CD4-positive, alpha-beta memory T cell (primary cell): ENCODE measurements around the gene TSC2. TPM values are rescaled to one million over a fixed set of nuclear protein-coding genes. Genes with fewer than 3 reads are reported as not detected.
"Not testable (repeated sequence)": the region's sequence is repeated elsewhere in the genome, so short reads cannot be mapped to it uniquely, and the experiment has no call there.

ENCODE experiments used
- CTCF ChIA-PET: fragments of 350-600 bp; sonication (Branson Sonifier 250); formaldehyde crosslinking; loops from one replicate; lab custom pipeline; 2021; ENCODE audit warnings: inconsistent platforms; ENCODE audit not compliant: partially characterized antibody; lab: Charles Lee
- POLR2A ChIA-PET: fragments of 350-600 bp; sonication (Branson Sonifier 250); formaldehyde crosslinking; loops from one replicate; lab custom pipeline; 2021; ENCODE audit not compliant: partially characterized antibody; lab: Charles Lee
- DNase-seq, 5 donors: peaks; one replicate each; pipeline versions ENCODE4 v3.0.0 to v3.0.0-alpha.2; 2020 to 2022; ENCODE audit warnings: mixed read lengths in 1 of 5
- H3K27ac ChIP-seq: one replicate; pipeline ENCODE4 v1.7.0; 2013; ENCODE audit warnings: low read depth, low read length
- H3K27me3 ChIP-seq: 2 replicates; pipeline ENCODE4 v1.7.0; 2013; ENCODE audit warnings: mild to moderate bottlenecking, low read length, moderate library complexity; ENCODE audit not compliant: insufficient read depth
- H3K36me3 ChIP-seq: 2 replicates; pipeline ENCODE4 v1.7.0; 2013; ENCODE audit warnings: mild to moderate bottlenecking, low read length, moderate library complexity; ENCODE audit not compliant: insufficient read depth
- H3K4me1 ChIP-seq: 2 replicates; pipeline ENCODE4 v1.7.0; 2013; ENCODE audit warnings: mild to moderate bottlenecking, low read length, moderate library complexity; ENCODE audit not compliant: insufficient read depth
- H3K4me3 ChIP-seq, 2 donors: one replicate each; pipeline ENCODE4 v1.7.0; 2013; ENCODE audit warnings: low read length in 2 of 2, mild to moderate bottlenecking in 1 of 2
- H3K9me3 ChIP-seq, 2 donors: one replicate each; pipeline ENCODE4 v1.7.0; 2013; ENCODE audit warnings: low read length in 2 of 2, control low read depth in 1 of 2; ENCODE audit not compliant: control insufficient read depth in 1 of 2
- H3K27ac Mint-ChIP-seq, 7 donors: one replicate each; pipeline ENCODE4 v1.8.0; 2020 to 2021; ENCODE audit warnings: mixed read lengths in 7 of 7, mild to moderate bottlenecking in 6 of 7, inconsistent platforms in 3 of 7, moderate library complexity in 3 of 7
- H3K27me3 Mint-ChIP-seq, 2 donors: one replicate each; pipeline ENCODE4 v1.8.0; 2020 to 2021; ENCODE audit warnings: mixed read lengths in 2 of 2
- H3K36me3 Mint-ChIP-seq, 2 donors: one replicate each; pipeline ENCODE4 v1.8.0; 2020 to 2021; ENCODE audit warnings: mixed read lengths in 2 of 2, inconsistent platforms in 1 of 2, mild to moderate bottlenecking in 1 of 2
- H3K4me1 Mint-ChIP-seq, 4 donors: one replicate each; pipeline ENCODE4 v1.8.0; 2020 to 2021; ENCODE audit warnings: mixed read lengths in 4 of 4, mild to moderate bottlenecking in 1 of 4
- H3K4me3 Mint-ChIP-seq, 8 donors: one replicate each; pipeline ENCODE4 v1.8.0; 2020 to 2021; ENCODE audit warnings: mixed read lengths in 8 of 8, mild to moderate bottlenecking in 7 of 8, moderate library complexity in 6 of 8, inconsistent platforms in 3 of 8
- H3K9me3 Mint-ChIP-seq, 8 donors: one replicate each; pipeline ENCODE4 v1.8.0; 2020 to 2021; ENCODE audit warnings: mixed read lengths in 8 of 8, mild to moderate bottlenecking in 5 of 8, inconsistent platforms in 3 of 8, moderate library complexity in 1 of 8
- intact Hi-C: fragments of 100-400 bp; cut with micrococcal nuclease; formaldehyde crosslinking; loops from one replicate; pipeline ENCODE4 v1.15.1; 2023
- polyA plus RNA-seq, 2 donors: library from polyadenylated mRNA; unstranded; fragments of 300-500 nt; fragmentation: Illumina TruSeq; gene quantifications; one replicate each; pipeline ENCODE4 v1.2.3, GENCODE V29; 2021
- total RNA-seq, 2 experiments: library from RNA; stranded (reverse); gene quantifications; one replicate each; pipeline ENCODE4 v1.2.3, GENCODE V29; 2021

The TSC2 gene
- total and polyA plus RNA-seq, 4 experiments from 2014 or later: 20.7 to 177 (median 104) TPM

DNA sequence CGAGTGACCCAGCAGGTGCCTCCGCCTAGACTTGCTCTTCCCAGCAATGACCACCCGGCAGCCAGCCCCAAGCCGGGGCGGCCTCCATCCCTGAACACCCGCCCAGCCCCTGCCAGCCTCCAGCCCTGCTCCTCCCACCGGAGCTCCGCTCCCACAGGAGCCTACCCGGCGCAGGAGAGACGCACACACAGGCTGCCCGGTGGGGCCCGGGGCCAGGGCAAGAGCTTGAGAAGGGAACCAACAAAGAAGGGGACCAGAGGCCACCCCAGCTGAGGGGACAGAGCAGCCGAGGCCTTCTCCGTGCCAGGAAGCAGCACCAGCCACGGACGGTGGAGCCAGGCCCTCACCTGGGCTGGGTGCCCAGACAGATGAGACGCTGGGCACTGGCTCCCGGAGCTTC is 74.1 kb downstream of the TSC2 start:
- Mint-ChIP-seq H3K9me3 (no peaks in the 10 kb centered on the region), H3K36me3 (no peaks in the 10 kb centered on the region), H3K27ac (no peak overlapping the region), H3K27me3 (no peaks in the 10 kb centered on the region), H3K4me1 (peaks cover 2 to 9% (median 6%) of the 10 kb centered on the region in 4 donors), H3K4me3 (no peak overlapping the region)
- ChIA-PET CTCF (interaction anchor here (0.6 to 3.2 kb wide), 5 partner anchors 19 to 166 kb away, joined by 3 to 28 read pairs (median 3); partner anchors contain the start of genes RAB26 and TRAF7), POLR2A (no interaction called here)
- intact Hi-C loops: no loop called here
- Histone ChIP-seq H3K27me3 (no peaks in the 10 kb centered on the region), H3K27ac (no peak overlapping the region), H3K36me3 (no peaks in the 10 kb centered on the region), H3K4me1 (no peaks in the 10 kb centered on the region), H3K4me3 (no peak overlapping the region), H3K9me3 (no peaks in the 10 kb centered on the region)
- DNase-seq: no peak

- ChIA-PET CTCF (interaction anchor here (1.5 to 3.2 kb wide), 2 partner anchors 18 to 30 kb away, joined by 3 to 28 read pairs; no protein-coding TSS in a partner anchor), POLR2A (no interaction called here)
- peaks cover 6 to 11% (median 8%) of the 10 kb centered on the region in 4 donors for H3K4me1 Mint-ChIP-seq
- Histone ChIP-seq H3K27ac (no peak overlapping the region), H3K4me3 (no peak overlapping the region), H3K9me3 (no peaks in the 10 kb centered on the region), H3K4me1 (no peaks in the 10 kb centered on the region), H3K36me3 (no peaks in the 10 kb centered on the region), H3K27me3 (no peaks in the 10 kb centered on the region)
- intact Hi-C loops: no loop called here
- no peak for DNase-seq
- H3K27me3 Mint-ChIP-seq: no peaks in the 10 kb centered on the region
- H3K9me3 Mint-ChIP-seq: no peaks in the 10 kb centered on the region
- H3K4me3 Mint-ChIP-seq: no peak overlapping the region
- H3K27ac Mint-ChIP-seq: no peak overlapping the region
- H3K36me3 Mint-ChIP-seq: no peaks in the 10 kb centered on the region
Measured at GRCh38 chr16:2122429-2122828, 74.6 kb downstream of the TSC2 start.

GRCh38 chr16:2122934-2123683 is 75.3 kb downstream of the TSC2 start:
- H3K27ac Mint-ChIP-seq, H3K27ac ChIP-seq, H3K27me3 ChIP-seq, H3K9me3 Mint-ChIP-seq, H3K4me1 ChIP-seq, H3K36me3 ChIP-seq, H3K36me3 Mint-ChIP-seq, intact Hi-C loops, H3K27me3 Mint-ChIP-seq, H3K9me3 ChIP-seq, H3K4me3 ChIP-seq, DNase-seq, POLR2A ChIA-PET, H3K4me3 Mint-ChIP-seq: not testable (repeated sequence)
- CTCF ChIA-PET: interaction anchor here (1.5 to 3.2 kb wide), 2 partner anchors 18 to 29 kb away, joined by 3 to 28 read pairs; no protein-coding TSS in a partner anchor
- H3K4me1 Mint-ChIP-seq: peaks cover 6 to 11% (median 8%) of the 10 kb centered on the region in 4 donors

DNA sequence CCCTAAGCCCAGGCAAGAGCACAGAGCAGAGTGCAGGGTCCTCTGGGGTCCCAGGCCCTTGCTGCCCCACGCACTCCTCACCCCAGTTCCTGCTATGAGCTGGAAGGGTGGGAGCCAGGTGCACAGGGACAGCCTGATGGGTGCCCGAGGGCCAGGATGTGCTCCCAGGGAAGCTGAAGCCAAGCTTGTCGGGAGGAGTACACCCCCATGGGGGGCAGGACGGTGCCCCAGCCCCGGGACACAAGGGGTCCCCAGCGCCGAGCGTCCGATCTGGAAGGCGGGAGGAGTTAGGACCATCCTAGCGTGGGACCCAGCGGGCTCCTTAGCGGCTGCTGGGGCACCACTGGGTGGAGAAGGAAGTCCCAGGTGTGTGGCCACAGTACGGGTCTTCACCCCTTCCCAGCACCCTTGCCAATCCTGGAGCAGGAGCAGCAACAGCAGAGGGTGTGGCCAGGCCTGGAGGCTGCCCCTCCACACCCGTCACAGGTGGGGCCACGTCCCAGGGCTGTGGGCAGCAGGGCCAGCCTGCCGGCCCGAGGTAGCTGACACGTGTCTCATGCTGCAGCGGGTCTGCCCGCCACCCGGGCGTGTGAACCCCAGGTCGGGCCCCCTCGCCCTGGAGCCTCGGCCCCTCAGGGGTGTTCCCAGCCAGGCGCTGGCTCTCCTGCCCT is 76.1 kb downstream of the TSC2 start:
- H3K27ac Mint-ChIP-seq, H3K36me3 Mint-ChIP-seq, H3K27me3 Mint-ChIP-seq, DNase-seq, intact Hi-C loops, H3K36me3 ChIP-seq, H3K4me3 ChIP-seq, H3K9me3 ChIP-seq, POLR2A ChIA-PET, H3K27me3 ChIP-seq, H3K4me3 Mint-ChIP-seq, H3K27ac ChIP-seq, H3K4me1 ChIP-seq, H3K9me3 Mint-ChIP-seq: not testable (repeated sequence)
- H3K4me1 Mint-ChIP-seq: peaks cover 8 to 16% (median 13%) of the 10 kb centered on the region in 4 donors
- CTCF ChIA-PET: interaction anchor here (1.5 kb wide), 1 partner anchor 29 kb away, joined by 3 read pairs; no protein-coding TSS in a partner anchor

GRCh38 chr16:2124377-2124693 is 76.5 kb downstream of the TSC2 start:
- H3K36me3 ChIP-seq, H3K27ac ChIP-seq, intact Hi-C loops, POLR2A ChIA-PET, H3K4me3 Mint-ChIP-seq, H3K27me3 ChIP-seq, CTCF ChIA-PET, H3K36me3 Mint-ChIP-seq, H3K27me3 Mint-ChIP-seq, H3K9me3 ChIP-seq, H3K9me3 Mint-ChIP-seq, H3K27ac Mint-ChIP-seq, H3K4me3 ChIP-seq: not testable (repeated sequence)
- DNase-seq: peak in 1 of 5 donors; percentile 26
- H3K4me1 ChIP-seq: peaks cover 11% of the 10 kb centered on the region
- peaks cover 8 to 16% (median 13%) of the 10 kb centered on the region in 4 donors for H3K4me1 Mint-ChIP-seq

DNA sequence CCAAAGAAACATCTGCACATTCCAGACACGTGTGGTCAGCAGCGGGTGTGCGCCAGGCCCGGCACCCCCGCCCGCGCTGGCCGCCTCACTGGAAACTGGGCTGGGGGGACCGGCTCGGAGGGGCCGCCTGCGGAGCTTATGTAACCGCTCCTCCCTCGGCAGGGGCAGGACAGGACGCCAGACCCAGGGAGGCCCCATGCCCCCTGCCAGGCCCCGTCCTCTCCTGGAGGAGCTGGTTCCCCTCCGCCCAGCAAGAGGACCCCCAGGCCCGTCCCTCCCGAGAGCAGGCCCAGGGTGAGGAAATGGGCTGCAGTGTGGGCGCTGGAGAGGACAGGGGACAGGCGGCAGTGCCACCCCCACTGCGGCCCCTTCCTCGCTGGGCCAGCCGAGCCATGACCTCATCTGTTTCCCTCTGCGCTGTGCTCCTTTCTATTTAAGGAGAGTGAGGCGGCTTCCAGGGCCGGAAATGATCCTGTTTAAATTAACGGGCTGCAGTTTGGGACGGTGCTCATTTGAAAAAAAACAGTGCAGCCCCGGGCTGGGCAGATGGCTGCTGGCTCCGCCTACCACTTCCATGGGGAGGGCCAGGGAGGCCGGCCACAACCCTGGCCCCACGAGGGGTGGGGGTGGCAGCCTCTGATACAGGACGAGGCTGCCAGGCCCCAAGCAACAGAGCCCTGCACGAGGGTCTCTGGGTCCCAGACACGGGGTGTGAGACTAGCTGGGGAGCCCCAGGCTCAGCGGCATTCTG is 77.1 kb downstream of the TSC2 start:
- H3K4me3 Mint-ChIP-seq, H3K27ac Mint-ChIP-seq, H3K9me3 ChIP-seq, H3K36me3 Mint-ChIP-seq, CTCF ChIA-PET, H3K27ac ChIP-seq, H3K9me3 Mint-ChIP-seq, POLR2A ChIA-PET, H3K27me3 Mint-ChIP-seq, H3K27me3 ChIP-seq, intact Hi-C loops, H3K4me3 ChIP-seq, H3K36me3 ChIP-seq: not testable (repeated sequence)
- peak in 1 of 5 donors; percentile 32 for DNase-seq
- peaks cover 8 to 16% (median 13%) of the 10 kb centered on the region in 4 donors for H3K4me1 Mint-ChIP-seq
- peaks cover 11% of the 10 kb centered on the region for H3K4me1 ChIP-seq

DNA sequence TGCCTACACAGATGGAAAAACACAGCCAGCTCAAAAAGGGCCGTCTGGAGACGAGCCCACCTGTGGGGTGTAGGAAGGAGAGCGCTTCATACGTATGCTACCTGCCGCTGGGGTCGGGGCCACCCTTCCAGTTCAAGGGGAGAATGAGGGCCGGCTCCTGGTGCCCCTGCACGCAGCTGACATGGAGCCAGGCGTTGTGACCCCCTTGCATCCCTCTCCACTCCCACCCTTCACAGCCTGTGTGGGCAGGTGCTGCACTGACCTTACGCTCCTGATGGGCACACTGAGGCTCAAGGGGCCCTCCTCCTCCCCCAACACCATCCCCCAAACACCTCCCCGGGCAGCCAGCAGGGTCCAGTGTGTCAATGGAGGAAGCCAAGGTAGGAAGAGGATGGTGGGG is 77.8 kb downstream of the TSC2 start:
- POLR2A ChIA-PET, H3K27ac ChIP-seq, H3K36me3 ChIP-seq, H3K27me3 ChIP-seq, H3K4me3 ChIP-seq, H3K9me3 Mint-ChIP-seq, H3K27me3 Mint-ChIP-seq, intact Hi-C loops, H3K4me3 Mint-ChIP-seq, H3K9me3 ChIP-seq, H3K36me3 Mint-ChIP-seq, CTCF ChIA-PET: not testable (repeated sequence)
- peaks cover 11% of the 10 kb centered on the region for H3K4me1 ChIP-seq
- peak overlapping the region in 1 of 7 donors; percentile 24 for H3K27ac Mint-ChIP-seq
- H3K4me1 Mint-ChIP-seq: peaks cover 4 to 16% (median 12%) of the 10 kb centered on the region in 4 donors
- peak in 1 of 5 donors; percentile 1 for DNase-seq
